K562 (cell line): ENCODE results near the gene TMEM87A. TPM values are rescaled to one million over a fixed set of nuclear protein-coding genes. Genes with fewer than 3 reads are reported as not detected.

Experiments used
- ATAC-seq: fragments of 200-7000 bp; cut with Tn5 transposase; 3 replicates; pipeline ENCODE4 v1.9.1; 2020; ENCODE audit warnings: moderate library complexity
- BruUV-seq: library from RNA; stranded (reverse); fragments of 400-500 nt; replicated peaks from 2 replicates; lab custom pipeline; 2021; lab: Mats Ljungman, UMichigan
- CTCF ChIA-PET: fragments of 300-600 bp; formaldehyde crosslinking; extraction: SDS; loops from one replicate; lab custom pipeline; 2021; ENCODE audit warnings: low intra/inter-chr PET ratio; lab: Yijun Ruan, JAX
- POLR2A ChIA-PET: fragments of 300-600, 350-650 bp; sonication (Branson Sonifier 250); formaldehyde crosslinking; extraction: SDS; loops from one replicate; lab custom pipeline; 2021; ENCODE audit warnings: antibody characterized with exemption, inconsistent platforms; lab: Yijun Ruan, JAX
- DNase-seq, 4 experiments: peaks; one replicate each; pipeline versions ENCODE4 v3.0.0 to v3.0.0-alpha.2; 2011 to 2018; ENCODE audit warnings: low spot score in 3 of 4, mixed read lengths in 3 of 4; ENCODE audit errors: extremely low read depth in 1 of 4
- FAIRE-seq: peaks from 2 replicates; lab custom pipeline; 2011; peaks lifted over from hg19 to GRCh38; lab: Jason Lieb, UNC
- H2AFZ ChIP-seq: 2 replicates; pipeline ENCODE4 v1.6.0; 2011; ENCODE audit warnings: low read depth, low read length, control low read depth, inconsistent platforms
- H3K27ac ChIP-seq: fragments of 200-600 bp; 3 replicates; pipeline ENCODE4 v1.8.0; 2011; ENCODE audit warnings: low read depth, mild to moderate bottlenecking, control low read depth, inconsistent platforms, low read length, moderate library complexity, mixed read lengths; ENCODE audit errors: extremely low read depth
- H3K27me3 ChIP-seq, 2 experiments: fragments of 300-600 bp in 1 of 2; 2 replicates in 1 of 2; 3 replicates in 1 of 2; pipeline versions ENCODE4 v1.6.0 to v1.8.0; 2011; ENCODE audit warnings: inconsistent platforms in 2 of 2, low read length in 2 of 2, mild to moderate bottlenecking in 1 of 2, mixed read lengths in 1 of 2, moderate library complexity in 1 of 2; ENCODE audit not compliant: control insufficient read depth in 2 of 2, insufficient read depth in 2 of 2
- H3K36me3 ChIP-seq: fragments of 300-600 bp; 3 replicates; pipeline ENCODE4 v1.8.0; 2011; ENCODE audit warnings: mild to moderate bottlenecking, low read length, inconsistent platforms; ENCODE audit not compliant: control insufficient read depth, insufficient read depth
- H3K4me1 ChIP-seq, 2 experiments: fragments of 200-600 bp in 1 of 2; replicated peaks in 1 of 2; 2 replicates in 1 of 2; 3 replicates in 1 of 2; pipeline versions ENCODE4 v1.5.1 to v1.8.0; 2011; ENCODE audit warnings: inconsistent platforms in 2 of 2, low read length in 2 of 2, mild to moderate bottlenecking in 1 of 2, mixed read lengths in 1 of 2, moderate library complexity in 1 of 2; ENCODE audit not compliant: control insufficient read depth in 2 of 2, insufficient read depth in 2 of 2
- H3K4me2 ChIP-seq: 2 replicates; pipeline ENCODE4 v1.6.1; 2011; ENCODE audit warnings: low read length, control low read depth, inconsistent platforms, mixed read lengths; ENCODE audit not compliant: insufficient read depth
- H3K4me3 ChIP-seq: fragments of 200-600 bp; sonication (generic), shearing (Covaris generic); 2 replicates; pipeline ENCODE4 v1.5.1; 2016; ENCODE audit warnings: control low read depth, inconsistent platforms
- H3K79me2 ChIP-seq: fragments of 200-600 bp; 3 replicates; pipeline ENCODE4 v1.8.0; 2011; ENCODE audit warnings: low read length, inconsistent platforms; ENCODE audit not compliant: control insufficient read depth, insufficient read depth
- H3K9ac ChIP-seq, 2 experiments: 2 replicates each; pipeline versions ENCODE4 v1.6.0 to v1.6.1; 2011; ENCODE audit warnings: low read depth in 2 of 2, low read length in 2 of 2, control low read depth in 1 of 2, inconsistent platforms in 1 of 2, mild to moderate bottlenecking in 1 of 2, mixed read lengths in 1 of 2; ENCODE audit not compliant: insufficient read depth in 1 of 2
- H3K9me1 ChIP-seq: one replicate; pipeline ENCODE4 v1.6.0; 2011; ENCODE audit warnings: inconsistent platforms, mild to moderate bottlenecking, low read length, moderate library complexity; ENCODE audit not compliant: control insufficient read depth, insufficient read depth
- H3K9me3 ChIP-seq: replicated peaks from 2 replicates; pipeline ENCODE4 v1.5.1; 2011; ENCODE audit warnings: low read depth, low read length, inconsistent platforms; ENCODE audit not compliant: control insufficient read depth, insufficient read depth
- H4K20me1 ChIP-seq: replicated peaks from 2 replicates; pipeline ENCODE4 v1.6.1; 2011; ENCODE audit warnings: low read length, inconsistent platforms, mixed read lengths; ENCODE audit not compliant: control insufficient read depth, insufficient read depth
- DDX20 ChIP-seq: fragments of 450-650 bp; IDR thresholded peaks from 2 replicates; pipeline ENCODE4 v1.6.1; 2016; ENCODE audit warnings: missing genetic modification characterization, low read depth, mild to moderate bottlenecking, missing compliant biosample characterization, moderate library complexity
- KDM2B ChIP-seq: fragments of 250-450 bp; sonication (Bioruptor Pico); IDR thresholded peaks from 2 replicates; pipeline ENCODE4 v1.8.0; 2021; ENCODE audit warnings: mild to moderate bottlenecking, moderate library complexity
- POLR2AphosphoS5 ChIP-seq: IDR thresholded peaks from 2 replicates; pipeline ENCODE4 v1.6.1; 2011; ENCODE audit warnings: mild to moderate bottlenecking, low read depth, low read length, moderate library complexity; ENCODE audit not compliant: control insufficient read depth, insufficient read depth
- RB1 ChIP-seq: fragments of 450-650 bp; IDR thresholded peaks from 2 replicates; pipeline ENCODE4 v1.6.1; 2017; ENCODE audit warnings: low read depth, mild to moderate bottlenecking
- RERE ChIP-seq: sonication (generic); formaldehyde crosslinking; IDR thresholded peaks from 2 replicates; pipeline ENCODE4 v1.8.0; 2023; ENCODE audit warnings: missing genetic modification reagents, mild to moderate bottlenecking, borderline replicate concordance
- SIRT6 ChIP-seq: IDR thresholded peaks from one replicate; pipeline ENCODE4 v1.6.1; 2012; ENCODE audit warnings: low read depth, mild to moderate bottlenecking, control low read depth, inconsistent platforms, low read length, moderate library complexity
- U2AF1 ChIP-seq: fragments of 200-400 bp; formaldehyde crosslinking; optimal IDR thresholded peaks from 2 replicates; pipeline ENCODE3; 2017; ENCODE audit warnings: mild to moderate bottlenecking, low read depth, low read length, moderate library complexity
- XRCC5 ChIP-seq: fragments of 200-400 bp; formaldehyde crosslinking; IDR thresholded peaks from 2 replicates; pipeline ENCODE4 v1.6.1; 2017; ENCODE audit warnings: low read depth, mild to moderate bottlenecking, low read length
- ZNF197 ChIP-seq: fragments of 200-800 bp; sonication (Bioruptor generic); IDR thresholded peaks from 2 replicates; pipeline ENCODE4 v1.6.1; 2016; ENCODE audit warnings: low read depth, missing genetic modification characterization, missing compliant biosample characterization
- ZNF217 ChIP-seq: sonication (generic); formaldehyde crosslinking; IDR thresholded peaks from 2 replicates; pipeline ENCODE4 v1.8.0; 2022; ENCODE audit warnings: mild to moderate bottlenecking, missing genetic modification reagents
- ZNF408 ChIP-seq: fragments of 250-450 bp; sonication (Bioruptor Pico); IDR thresholded peaks from 2 replicates; pipeline ENCODE4 v1.4.0; 2020; ENCODE audit warnings: low read depth, mild to moderate bottlenecking, moderate library complexity
- ZNF76 ChIP-seq: fragments of 250-450 bp; sonication (Bioruptor Pico); IDR thresholded peaks from 2 replicates; pipeline ENCODE4 v1.4.0; 2020; ENCODE audit warnings: mild to moderate bottlenecking, moderate library complexity, borderline replicate concordance
- ZNF780A ChIP-seq: fragments of 250-450 bp; sonication (Bioruptor Pico); IDR thresholded peaks from 2 replicates; pipeline ENCODE4 v1.5.0; 2021; ENCODE audit warnings: mild to moderate bottlenecking
- WGBS: fragments of 100-300 bp; shearing (Covaris generic); methylation state at CpG from one replicate; pipeline ENCODE4 v1.1.6; 2016; ENCODE audit warnings: low coverage, mixed read lengths; ENCODE audit not compliant: insufficient coverage; ENCODE audit errors: missing lambda C conversion rate; 5-methylcytosine and 5-hydroxymethylcytosine counted together
- in situ Hi-C: fragments of 300-500 bp; cut with MboI; formaldehyde crosslinking; loops from 4 replicates; pipeline ENCODE4 v1.15.0; 2018; ENCODE audit warnings: inconsistent platforms, mixed read lengths
- intact Hi-C: fragments of 100-400 bp; cut with micrococcal nuclease; formaldehyde crosslinking; loops from 2 replicates; pipeline ENCODE4 v1.14.2; 2022
- polyA plus RNA-seq, 8 experiments: library from polyadenylated mRNA; depleted of rRNA in 4 of 8; stranded (reverse) in 5 of 8; unstranded in 3 of 8; fragments of >200 nt; fragmentation: Nextera tagmentation in 2 of 8; fragmentation: Illumina TruSeq in 1 of 8; extraction: Ambion mirVana in 2 of 8; extraction: Trizol in 1 of 8; gene quantifications; 2 replicates each; pipeline versions ENCODE4 v1.2.1 to v1.2.3, GENCODE V29; 2011 to 2014; ENCODE audit warnings: inconsistent platforms in 1 of 8, missing spikeins in 1 of 8
- total RNA-seq, 7 experiments: library from RNA; depleted of rRNA in 6 of 7; stranded (reverse); fragments of >200 nt in 6 of 7; fragmentation: Illumina TruSeq in 2 of 7; extraction: Trizol in 2 of 7; gene quantifications; 2 replicates each; pipeline versions ENCODE4 v1.2.1 to v1.2.3, GENCODE V29; 2011 to 2021; ENCODE audit warnings: low replicate concordance in 1 of 7

Gene TMEM87A
- total and polyA plus RNA-seq, 9 of the 15 experiments (the other 6 are each of a cell fraction or from before 2014, with no cell fraction given) = 16.6 to 43.3 (median 29.6) TPM

- H3K27ac ChIP-seq = no peak overlapping the region
- FAIRE-seq (no peak), DNase-seq (no peak), ATAC-seq (no peak)
- H3K27me3 ChIP-seq = no peaks in the 10 kb centered on the region
- H3K36me3 ChIP-seq = peaks cover 71% of the 10 kb centered on the region
- no peak overlapping the region for H2AFZ ChIP-seq
- WGBS = 69% methylated on average over 2 of the region's 2 CpGs
- ChIA-PET CTCF (no interaction called here), POLR2A (no interaction called here)
- H3K4me2 ChIP-seq = no peak overlapping the region
- H3K4me3 ChIP-seq = no peak overlapping the region
- intact Hi-C loops (no loop called here), in situ Hi-C loops (no loop called here)
- H4K20me1 ChIP-seq = no peaks in the 10 kb centered on the region
- no peak overlapping the region for H3K9ac ChIP-seq
- no peaks in the 10 kb centered on the region for H3K4me1 ChIP-seq
- no TSS peak for BruUV-seq
- H3K9me3 ChIP-seq = no peaks in the 10 kb centered on the region
- no peaks in the 10 kb centered on the region for H3K79me2 ChIP-seq
- no peaks in the 10 kb centered on the region for H3K9me1 ChIP-seq
- TF ChIP-seq SIRT6 = no peak
- no peak for TF ChIP-seq KDM2B (CRISPR knock-in tag)
- no peak for TF ChIP-seq POLR2AphosphoS5
- no peak for TF ChIP-seq ZNF76
- TF ChIP-seq ZNF408 = no peak
- TF ChIP-seq DDX20 (tag) = no peak
- TF ChIP-seq RERE (CRISPR knock-in tag) = no peak
- no peak for TF ChIP-seq ZNF197 (CRISPR knock-in tag)
- TF ChIP-seq ZNF780A (CRISPR knock-in tag) = no peak
- TF ChIP-seq RB1 = no peak
- TF ChIP-seq ZNF217 (CRISPR knock-in tag) = no peak
- no peak for TF ChIP-seq XRCC5
- TF ChIP-seq U2AF1 = no peak
Observed at GRCh38 chr15:42217568-42217967, 55.7 kb downstream of the TMEM87A start.
